Mesodermal cell (in vitro differentiated cells): ENCODE data around the gene GGTA1.

Experiments used
- H3K27ac ChIP-seq: 2 replicates; pipeline ENCODE4 v1.7.0; 2013; ENCODE audit warnings: mild to moderate bottlenecking, low read depth, low read length, moderate library complexity; ENCODE audit not compliant: severe bottlenecking
- H3K36me3 ChIP-seq: 2 replicates; pipeline ENCODE4 v1.7.1; 2013; ENCODE audit warnings: mild to moderate bottlenecking, low read length, moderate library complexity; ENCODE audit not compliant: control insufficient read depth, insufficient read depth
- H3K4me1 ChIP-seq: one replicate; pipeline ENCODE4 v1.7.1; 2013; ENCODE audit warnings: mild to moderate bottlenecking, low read length; ENCODE audit not compliant: insufficient read depth, control insufficient read depth, poor library complexity, severe bottlenecking
- H3K4me3 ChIP-seq: 2 replicates; pipeline ENCODE4 v1.7.0; 2013; ENCODE audit warnings: low read length, control low read depth, mild to moderate bottlenecking; ENCODE audit not compliant: insufficient read depth, poor library complexity, severe bottlenecking; ENCODE audit errors: extremely low read depth
- H3K9me3 ChIP-seq: 2 replicates; pipeline ENCODE4 v1.7.1; 2013; ENCODE audit warnings: mild to moderate bottlenecking, low read length, moderate library complexity; ENCODE audit not compliant: control insufficient read depth
- WGBS, 2 experiments: methylation state at CpG; one replicate each; pipeline ENCODE4 v1.1.5; 2013; ENCODE audit warnings: missing lambda C conversion rate in 2 of 2; ENCODE audit not compliant: insufficient coverage in 2 of 2; 5-methylcytosine and 5-hydroxymethylcytosine counted together

GGTA1 gene

GRCh38 chr9:121483049-121483448 lies 16.6 kb downstream of the GGTA1 start:
- Histone ChIP-seq H3K36me3 (no peaks in the 10 kb centered on the region), H3K4me3 (no peak overlapping the region), H3K27ac (no peak overlapping the region), H3K9me3 (no peaks in the 10 kb centered on the region), H3K4me1 (peaks cover 8% of the 10 kb centered on the region)
- WGBS, 2 experiments, result 49 to 61% methylated on average over 5 of the region's 5 CpGs

- H3K4me3 ChIP-seq, result no peak overlapping the region
- no peaks in the 10 kb centered on the region for H3K36me3 ChIP-seq
- peaks cover 3% of the 10 kb centered on the region for H3K4me1 ChIP-seq
- no peaks in the 10 kb centered on the region for H3K9me3 ChIP-seq
- no peak overlapping the region for H3K27ac ChIP-seq
- 72 to 79% methylated on average over 5 to 7 of the region's 8 CpGs for WGBS, 2 experiments
These were observed 20.6 kb downstream of the GGTA1 start for GRCh38 chr9:121478816-121479676.

GRCh38 chr9:121476156-121476555 lies 23.5 kb downstream of the GGTA1 start:
- Histone ChIP-seq H3K36me3 (no peaks in the 10 kb centered on the region), H3K4me3 (no peak overlapping the region), H3K4me1 (no peaks in the 10 kb centered on the region), H3K27ac (no peak overlapping the region), H3K9me3 (no peaks in the 10 kb centered on the region)
- WGBS, 2 experiments, result 90 to 98% methylated on average over 5 of the region's 5 CpGs

GRCh38 chr9:121474231-121474947 lies 25.3 kb downstream of the GGTA1 start:
- Histone ChIP-seq H3K4me1 (no peaks in the 10 kb centered on the region), H3K36me3 (no peaks in the 10 kb centered on the region), H3K4me3 (no peak overlapping the region), H3K27ac (no peak overlapping the region), H3K9me3 (no peaks in the 10 kb centered on the region)
- WGBS, 2 experiments, result 75 to 85% methylated on average over 6 to 9 of the region's 10 CpGs

GRCh38 chr9:121473229-121473628 lies 26.4 kb downstream of the GGTA1 start:
- H3K4me1 ChIP-seq, result no peaks in the 10 kb centered on the region
- no peaks in the 10 kb centered on the region for H3K9me3 ChIP-seq
- no peaks in the 10 kb centered on the region for H3K36me3 ChIP-seq
- WGBS, 2 experiments, result 100% methylated on average over 1 to 2 of the region's 6 CpGs
- no peak overlapping the region for H3K4me3 ChIP-seq
- no peak overlapping the region for H3K27ac ChIP-seq

GRCh38 chr9:121472446-121472845 lies 27.2 kb downstream of the GGTA1 start:
- WGBS, 2 experiments, result 19 to 29% methylated on average over 3 to 5 of the region's 5 CpGs
- Histone ChIP-seq H3K27ac (no peak overlapping the region), H3K4me1 (no peaks in the 10 kb centered on the region), H3K9me3 (no peaks in the 10 kb centered on the region), H3K4me3 (no peak overlapping the region), H3K36me3 (no peaks in the 10 kb centered on the region)

- Histone ChIP-seq H3K27ac (no peak overlapping the region), H3K9me3 (no peaks in the 10 kb centered on the region), H3K4me1 (peaks cover 12% of the 10 kb centered on the region), H3K4me3 (no peak overlapping the region), H3K36me3 (no peaks in the 10 kb centered on the region)
- WGBS, 2 experiments, result 55 to 56% methylated on average over 1 of the region's 1 CpG
These were observed 33.5 kb downstream of the GGTA1 start for GRCh38 chr9:121466142-121466541.

GRCh38 chr9:121464968-121465367 lies 34.7 kb downstream of the GGTA1 start:
- WGBS, 2 experiments, result 90 to 91% methylated on average over 3 of the region's 4 CpGs
- Histone ChIP-seq H3K4me3 (no peak overlapping the region), H3K4me1 (peaks cover 12% of the 10 kb centered on the region), H3K36me3 (no peaks in the 10 kb centered on the region), H3K9me3 (no peaks in the 10 kb centered on the region), H3K27ac (no peak overlapping the region)

GRCh38 chr9:121463026-121463807 lies 36.4 kb downstream of the GGTA1 start:
- no peak overlapping the region for H3K4me3 ChIP-seq
- H3K27ac ChIP-seq, result no peak overlapping the region
- 62 to 63% methylated on average over 5 to 6 of the region's 10 CpGs for WGBS, 2 experiments
- no peaks in the 10 kb centered on the region for H3K9me3 ChIP-seq
- no peaks in the 10 kb centered on the region for H3K36me3 ChIP-seq
- H3K4me1 ChIP-seq, result peaks cover 12% of the 10 kb centered on the region

GRCh38 chr9:121459513-121459912 lies 40.1 kb downstream of the GGTA1 start:
- Histone ChIP-seq H3K9me3 (no peaks in the 10 kb centered on the region), H3K36me3 (no peaks in the 10 kb centered on the region), H3K27ac (no peak overlapping the region), H3K4me1 (peaks cover 12% of the 10 kb centered on the region), H3K4me3 (no peak overlapping the region)
- WGBS, 2 experiments, result 29 to 59% methylated on average over 1 of the region's 1 CpG
